ENCODE data around the gene HSD17B3.
"Not testable (repeated sequence)": the region's sequence is repeated elsewhere in the genome, so short reads cannot be mapped to it uniquely, and the experiment has no call there.

Gene HSD17B3

DNA sequence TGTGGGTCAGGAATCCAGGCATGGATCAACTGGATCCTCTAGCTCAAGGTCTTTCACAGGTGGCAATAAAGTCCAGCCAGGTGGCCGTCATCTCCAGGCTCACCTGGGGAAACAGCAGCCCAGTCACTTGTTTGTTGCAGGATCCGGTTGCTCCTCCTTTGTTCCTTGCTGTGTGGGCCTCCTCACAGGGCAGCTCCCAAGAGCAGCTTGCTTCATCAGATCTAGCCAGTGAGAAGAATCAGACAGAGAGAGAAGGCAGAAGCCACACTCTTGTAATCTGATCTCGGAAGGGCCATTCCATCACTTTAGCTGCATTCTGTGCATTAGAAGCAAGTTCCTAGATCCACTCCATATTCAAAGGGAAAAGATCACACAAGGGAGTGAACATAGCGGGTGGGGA is 3.2 kb upstream of the HSD17B3 start:
- no peak for DNase-seq

DNA sequence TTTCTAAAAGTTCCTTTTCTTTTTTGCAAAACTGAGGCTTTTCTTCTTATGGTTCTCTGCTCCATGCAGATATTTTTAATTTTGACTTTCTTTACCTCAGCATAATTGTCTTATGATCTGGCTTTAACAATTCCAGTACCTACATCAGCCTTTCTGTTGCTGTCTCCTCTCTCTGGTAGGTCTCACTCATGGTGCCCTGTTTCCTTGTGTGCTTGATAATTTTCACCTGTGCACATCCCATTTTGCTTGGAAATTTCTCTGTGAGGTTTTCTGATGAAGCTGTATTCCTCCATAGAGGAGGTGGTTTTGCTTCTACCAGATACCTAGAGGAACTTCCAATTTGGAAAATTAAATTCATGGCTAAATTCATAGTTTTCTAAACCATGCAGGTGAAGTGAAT is 2.3 kb upstream of the HSD17B3 start:
- no peak for DNase-seq

DNA sequence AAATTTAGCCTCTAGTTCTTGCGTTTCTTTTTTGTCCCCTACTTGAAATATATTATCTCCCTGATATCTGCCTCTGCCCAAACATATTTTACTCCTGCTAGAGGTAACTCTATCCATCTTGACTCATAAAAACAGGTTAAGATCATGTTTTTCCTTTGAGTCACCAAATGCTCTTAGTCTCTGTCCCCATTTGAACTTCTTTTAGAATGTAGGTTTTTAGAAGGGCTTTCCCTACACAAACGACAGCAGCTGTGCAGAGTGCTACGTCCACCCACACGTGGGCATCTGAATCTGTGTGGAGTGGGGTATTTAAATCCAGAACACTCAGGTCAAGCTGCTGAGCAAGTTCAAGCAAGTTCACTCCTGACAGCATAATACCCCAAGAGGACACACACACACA is 2.2 kb downstream of the HSD17B3 start:
- DNase-seq, result no peak

DNA sequence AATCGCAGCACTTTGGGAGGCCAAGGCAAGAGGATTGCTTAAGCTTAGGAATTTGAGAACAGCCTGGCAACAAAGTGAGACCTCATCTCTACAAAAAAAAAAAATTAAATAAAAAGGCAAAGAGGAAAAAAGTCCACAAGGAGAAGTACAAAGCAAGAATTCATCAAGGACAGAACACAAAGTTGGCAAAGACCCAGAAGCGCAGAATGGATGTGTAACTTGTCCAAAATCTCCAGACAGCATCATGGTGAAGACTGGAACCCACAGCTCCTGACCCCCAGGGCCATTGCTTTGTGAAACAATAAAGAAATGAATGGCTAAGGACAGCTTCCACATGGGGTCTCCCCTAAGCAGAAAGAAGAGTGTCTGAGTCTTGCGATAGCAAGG is 7.8 kb downstream of the HSD17B3 start:
- no peak for DNase-seq

DNA sequence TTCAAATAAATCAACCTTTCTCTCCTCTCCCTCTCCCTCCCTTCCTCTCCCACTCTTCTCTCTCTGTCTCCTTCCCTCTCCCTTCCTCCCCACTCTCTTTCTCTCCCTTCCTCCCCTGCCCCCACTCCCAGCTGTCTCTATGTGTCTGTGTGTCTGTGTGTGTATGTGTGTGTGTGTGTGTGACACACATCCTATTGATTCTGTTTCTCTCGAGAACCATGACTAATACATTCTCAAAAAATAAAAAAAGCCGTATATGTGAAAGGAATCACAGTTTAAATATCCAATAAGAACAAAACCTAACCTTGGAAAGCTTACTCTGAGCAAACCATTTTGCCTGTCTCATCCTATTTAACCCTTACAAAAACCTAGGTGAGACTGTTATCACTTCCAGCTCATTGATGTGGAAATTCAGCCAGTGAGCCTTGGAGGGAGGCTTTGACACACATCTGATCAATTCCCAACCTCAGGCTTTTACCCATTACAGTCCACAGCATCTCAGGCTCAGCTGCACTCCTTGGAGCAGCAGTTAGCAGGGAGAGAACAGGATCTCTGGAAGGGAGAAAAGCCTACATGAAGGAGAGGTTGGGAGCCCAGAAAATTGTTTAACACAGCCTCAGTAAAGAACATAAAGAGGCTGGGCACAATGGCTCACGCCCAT is 8.3 kb downstream of the HSD17B3 start:
- DNase-seq, result no peak

DNA sequence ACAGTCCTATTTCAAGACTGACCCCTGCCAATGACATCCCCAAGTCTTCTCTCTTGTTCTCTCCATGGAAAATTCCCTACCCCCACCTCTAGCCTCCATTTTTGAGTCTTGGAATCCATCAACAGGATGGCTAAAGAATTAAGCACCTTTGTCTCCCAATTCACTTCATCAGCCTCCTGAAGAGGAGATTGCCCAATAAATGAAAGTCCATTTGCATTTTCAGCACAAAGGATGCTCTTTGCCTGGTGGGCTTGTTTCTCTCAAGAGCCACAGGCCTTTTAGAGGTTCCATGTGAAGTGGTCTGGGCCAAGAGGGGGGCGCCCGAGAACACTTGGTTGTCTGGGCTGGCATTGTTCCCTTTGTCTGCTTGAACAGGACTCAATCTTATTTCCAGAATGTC is 12.6 kb downstream of the HSD17B3 start:
- DNase-seq, result no peak

DNA sequence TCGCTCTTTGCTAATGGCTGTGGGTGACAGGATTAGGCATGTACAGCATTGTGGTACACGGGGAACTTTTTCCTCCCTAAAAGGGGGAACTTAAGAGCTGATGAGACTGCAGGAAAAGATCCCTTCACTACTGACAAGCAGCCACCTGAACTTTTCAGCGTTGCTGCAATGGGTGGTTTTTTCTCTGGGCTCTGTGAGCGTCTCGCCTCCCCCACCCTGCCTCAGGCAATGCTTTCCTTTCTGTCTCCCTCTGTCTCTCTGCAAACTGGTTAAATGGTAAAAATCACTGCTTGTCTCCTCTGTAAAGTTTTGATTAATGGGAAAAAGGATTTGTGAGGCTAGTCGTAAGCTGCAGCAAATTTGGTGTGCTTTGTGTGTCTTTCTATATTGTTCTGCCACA is 20.3 kb downstream of the HSD17B3 start:
- DNase-seq, result no peak

DNA sequence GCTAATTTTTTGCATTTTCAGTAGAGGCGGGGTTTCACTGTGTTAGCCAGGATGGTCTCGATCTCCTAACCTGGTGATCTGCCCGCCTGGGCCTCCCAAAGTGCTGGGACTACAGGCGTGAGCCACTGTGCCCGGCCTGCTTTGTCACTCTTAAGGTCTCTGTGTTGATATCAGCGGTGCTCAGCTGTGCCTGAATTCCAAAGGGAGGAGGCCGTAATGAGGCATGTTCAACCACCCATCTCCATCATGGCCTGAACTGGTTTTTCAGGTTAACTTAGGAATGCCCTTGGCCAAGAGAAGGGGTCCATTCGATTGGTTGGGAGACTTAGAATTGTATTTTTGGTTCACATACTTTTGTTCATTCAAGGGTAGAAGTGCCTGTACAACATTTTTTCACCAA is 22.0 kb downstream of the HSD17B3 start:
- no peak for DNase-seq

DNA sequence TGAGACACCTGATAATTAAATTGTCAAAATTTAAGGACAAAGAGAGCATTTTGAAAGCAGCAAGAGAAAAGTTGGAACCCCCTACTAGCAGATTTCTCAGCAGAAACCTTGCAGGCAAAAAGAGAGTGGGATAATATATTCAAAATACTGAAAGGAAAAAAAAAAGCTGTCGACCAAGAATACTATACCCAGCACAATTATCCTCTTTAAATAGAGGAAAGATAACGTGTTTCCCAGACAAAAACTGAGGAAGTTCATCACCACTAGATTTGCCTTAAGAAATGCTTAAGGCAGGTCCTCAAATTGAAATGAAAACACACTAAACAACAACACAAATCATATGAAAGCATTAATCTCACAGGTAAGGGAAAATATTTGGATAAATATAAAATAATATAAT is 27.0 kb downstream of the HSD17B3 start:
- DNase-seq, result no peak

DNA sequence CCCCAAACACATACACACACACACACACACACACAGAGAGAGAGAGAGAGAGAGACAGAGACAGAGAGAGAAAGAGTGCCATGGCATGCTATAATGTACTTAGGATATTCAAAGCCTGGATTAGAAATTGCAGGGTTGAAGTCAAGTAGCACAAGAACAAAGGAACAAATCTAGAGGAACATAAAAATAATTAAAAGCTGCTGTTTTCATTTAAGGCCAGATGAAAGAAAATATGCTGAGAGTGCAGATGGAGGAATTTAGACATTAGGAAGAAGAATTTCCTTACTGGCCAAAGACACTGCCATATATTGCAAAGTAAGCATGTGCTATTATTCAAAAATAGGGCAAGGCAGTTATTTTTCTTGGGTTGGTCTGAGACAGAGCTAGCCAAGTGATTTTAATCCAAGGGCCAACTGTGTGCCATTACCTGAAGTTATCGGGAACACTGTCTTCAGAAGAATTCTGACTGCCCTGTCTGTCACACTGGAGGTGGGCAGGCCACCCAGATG is 31.7 kb downstream of the HSD17B3 start:
- no peak for DNase-seq

DNA sequence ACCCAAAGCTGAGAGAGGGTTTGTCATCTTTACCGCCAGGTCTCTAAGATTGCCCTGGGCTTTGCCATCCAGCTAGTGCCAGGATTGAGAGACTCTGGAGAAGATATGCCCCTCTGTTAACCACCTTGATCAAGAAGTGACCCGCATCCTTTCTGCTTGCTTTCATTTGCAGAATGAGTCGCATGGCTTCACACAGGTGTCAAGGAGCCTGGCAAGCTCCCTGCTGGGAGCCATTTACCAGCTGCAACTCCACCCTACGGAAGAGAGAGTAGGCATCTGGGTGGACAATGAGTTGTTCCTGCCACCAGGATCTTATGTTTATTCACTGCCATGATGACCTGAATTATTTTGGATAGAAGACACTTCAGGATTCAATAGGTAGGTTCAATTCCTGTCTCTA is 43.0 kb downstream of the HSD17B3 start:
- no peak for DNase-seq

DNA sequence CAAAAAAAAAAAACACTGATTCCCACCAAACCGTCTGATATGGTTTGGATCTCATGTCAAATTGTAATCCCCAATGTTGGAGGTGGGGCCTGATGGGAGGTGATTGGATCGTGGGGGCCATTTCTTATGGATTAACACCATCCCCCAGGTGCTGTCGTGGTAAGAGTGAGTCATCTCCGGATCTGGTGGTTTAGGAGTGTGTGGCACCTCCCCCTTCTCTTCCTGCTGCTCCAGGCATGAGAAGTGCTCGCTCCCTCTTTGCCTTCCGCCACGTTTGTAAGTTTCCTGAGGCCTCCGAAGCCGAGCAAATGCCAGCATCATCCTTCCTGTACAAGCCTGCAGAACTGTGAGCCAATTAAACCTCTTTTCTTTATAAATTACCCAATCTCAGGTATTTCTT is 45.2 kb downstream of the HSD17B3 start:
- DNase-seq, result no peak

DNA sequence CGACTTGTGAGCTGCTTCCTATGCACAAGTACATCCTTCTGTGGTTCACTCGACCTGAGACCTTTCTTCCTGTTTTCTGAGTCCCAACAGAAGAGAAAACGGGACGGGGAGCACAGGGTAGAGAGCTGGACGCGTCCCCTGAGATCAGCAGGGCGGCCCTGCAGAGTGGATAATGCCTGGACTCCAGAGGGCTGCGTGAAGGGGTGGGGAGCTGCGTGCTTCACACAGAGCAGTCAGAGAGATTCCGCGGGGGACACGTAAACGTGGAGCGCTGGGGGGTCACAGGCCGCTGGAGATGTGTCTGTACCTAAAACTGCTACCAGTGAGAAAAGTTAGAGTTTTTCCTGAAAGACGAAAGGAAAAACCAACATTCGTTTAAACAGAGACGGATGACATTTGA is 46.3 kb downstream of the HSD17B3 start:
- DNase-seq, result no peak

DNA sequence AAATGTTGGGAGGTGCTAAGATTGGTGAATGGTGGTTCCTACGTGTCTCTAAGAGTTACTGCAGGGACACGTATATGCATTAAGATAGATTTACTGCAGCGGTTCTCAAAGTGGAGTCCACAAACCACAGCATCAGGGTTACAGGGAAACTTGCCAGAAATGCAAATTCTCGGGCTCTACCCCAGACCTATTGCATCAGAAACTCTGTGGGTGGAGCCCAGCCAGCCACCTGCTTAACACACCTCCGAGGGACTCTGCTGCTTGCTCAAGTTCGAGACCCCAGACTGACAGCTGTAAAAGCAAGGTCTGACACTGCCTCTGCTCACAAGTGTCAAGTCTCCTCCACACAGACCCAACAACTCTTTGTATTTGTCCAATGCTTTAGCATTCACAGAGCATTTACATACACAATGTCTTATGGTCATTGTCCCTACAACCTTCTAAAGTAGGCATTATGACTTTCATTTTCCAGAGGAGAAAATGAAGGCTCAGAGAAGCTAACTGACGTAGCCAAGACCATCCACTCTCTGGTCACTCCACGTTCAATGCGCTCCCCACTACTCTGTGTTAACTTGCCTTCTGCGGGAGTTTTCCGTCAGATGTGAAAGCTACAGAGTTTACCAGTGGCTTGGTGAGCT is 48.8 kb downstream of the HSD17B3 start:
- DNase-seq, result no peak

DNA sequence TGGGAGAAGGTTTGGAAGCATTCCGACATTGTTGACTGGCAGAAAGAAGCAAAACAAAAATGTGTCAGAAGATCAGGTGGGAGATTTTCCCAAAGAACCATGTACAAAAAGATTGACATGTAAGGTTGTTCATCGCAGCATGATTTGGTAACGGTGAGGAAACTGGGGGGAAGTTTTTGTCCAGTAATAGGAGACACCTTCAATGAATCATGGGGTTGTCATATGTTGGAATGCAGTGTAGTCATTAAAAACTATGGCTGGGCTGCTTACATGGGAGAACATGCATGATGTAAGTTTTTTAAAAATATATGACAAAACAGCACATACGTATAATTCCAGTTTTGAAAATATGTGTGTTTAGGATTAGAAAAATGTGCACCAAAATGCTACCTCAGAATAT is 50.5 kb downstream of the HSD17B3 start:
- DNase-seq, result no peak

DNA sequence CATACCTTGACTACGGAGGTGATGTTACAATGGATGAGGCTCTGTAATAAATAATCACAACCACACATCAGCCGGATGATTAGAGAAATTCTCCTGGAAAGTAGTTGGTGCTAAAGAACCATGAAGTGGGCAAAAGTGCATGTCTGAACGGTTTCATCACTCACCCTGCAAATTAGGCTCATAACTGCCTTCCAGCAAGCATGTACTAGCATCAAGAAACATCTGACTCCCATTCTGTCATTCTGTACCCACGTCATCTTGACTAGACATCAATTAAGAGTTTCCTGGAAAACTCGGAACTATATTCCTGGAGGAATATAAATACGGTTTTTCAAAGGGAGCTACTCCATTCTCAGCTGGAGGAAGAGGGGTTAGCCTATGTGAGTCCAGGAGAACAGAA is 52.2 kb downstream of the HSD17B3 start:
- DNase-seq, result no peak

DNA sequence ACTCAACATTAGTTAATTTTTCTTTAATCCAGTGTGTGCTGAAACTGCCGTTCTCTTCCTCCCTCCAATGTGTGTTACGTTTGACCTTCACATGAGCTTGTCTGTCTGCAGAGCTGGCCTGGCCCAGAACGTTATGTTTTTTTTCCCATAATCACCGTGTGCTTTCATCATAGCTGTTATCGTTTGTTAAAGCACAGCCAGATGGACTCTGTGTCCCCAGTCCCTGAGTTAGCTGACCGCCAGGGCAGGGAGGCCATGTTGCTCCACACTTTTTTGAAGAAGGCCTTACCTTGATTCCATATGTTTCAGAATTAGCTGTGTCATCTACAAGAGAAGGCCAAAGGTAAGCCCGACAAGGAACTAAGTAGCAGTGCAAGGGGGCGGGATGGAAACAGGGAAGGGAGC is 55.7 kb downstream of the HSD17B3 start:
- DNase-seq, result no peak

DNA sequence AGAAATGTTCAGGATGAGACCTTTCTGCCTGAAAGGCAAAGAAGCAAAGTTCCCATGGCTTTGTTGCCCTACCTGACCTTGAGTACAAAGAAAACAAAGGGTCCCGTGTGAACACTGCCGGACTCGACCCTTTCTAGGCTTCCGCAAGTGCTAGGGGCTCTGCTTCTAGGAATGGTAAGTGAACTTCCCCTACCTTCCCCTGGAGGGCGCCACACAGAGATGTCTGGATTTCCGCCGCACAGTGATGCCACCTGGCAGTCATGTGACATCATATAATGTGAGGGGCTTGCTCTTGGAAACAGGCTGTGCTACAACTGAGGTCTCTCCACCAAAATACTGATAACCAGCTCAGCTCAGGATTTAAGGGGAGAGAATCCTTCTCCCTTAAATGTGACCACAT is 56.6 kb downstream of the HSD17B3 start:
- no peak for DNase-seq

DNA sequence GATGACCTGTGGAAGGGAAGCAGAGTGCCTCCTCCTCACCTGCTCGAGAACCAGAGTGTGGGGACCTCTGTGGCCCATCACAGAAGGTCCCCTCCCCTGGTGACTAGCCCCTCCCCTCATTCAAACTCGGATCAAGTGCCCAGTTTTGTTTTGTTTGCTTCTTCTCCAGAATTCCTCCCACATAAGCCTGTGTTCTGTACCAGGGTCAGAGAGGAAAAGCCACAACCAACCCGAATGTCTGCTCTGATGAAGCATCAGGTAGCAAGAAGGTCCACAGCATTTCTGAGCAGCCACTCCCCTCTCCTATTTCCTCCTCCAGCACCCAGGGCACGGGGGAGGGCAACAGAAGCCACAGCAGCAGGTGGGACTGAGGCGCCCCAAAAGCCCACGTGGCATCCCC is 58.2 kb downstream of the HSD17B3 start:
- no peak for DNase-seq

DNA sequence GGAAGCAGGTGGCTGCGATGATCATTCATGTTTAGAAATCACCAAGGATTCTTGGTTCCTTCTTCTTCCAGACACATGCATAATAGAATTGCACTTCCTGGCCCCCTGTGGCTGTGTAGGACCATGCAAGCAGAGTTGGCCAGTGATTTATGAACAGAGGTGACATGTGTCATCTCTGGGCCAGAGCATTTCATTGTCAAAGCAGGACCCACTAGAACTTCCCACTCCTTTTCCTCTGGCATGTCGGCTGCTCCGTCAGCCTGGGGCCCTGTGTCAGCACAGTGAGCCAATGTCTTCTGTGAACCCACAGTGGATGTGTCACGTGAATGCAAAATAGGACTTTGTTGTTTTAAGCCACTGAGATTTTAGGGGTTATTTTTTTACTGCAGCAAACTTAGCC is 59.2 kb downstream of the HSD17B3 start:
- DNase-seq, result no peak

DNA sequence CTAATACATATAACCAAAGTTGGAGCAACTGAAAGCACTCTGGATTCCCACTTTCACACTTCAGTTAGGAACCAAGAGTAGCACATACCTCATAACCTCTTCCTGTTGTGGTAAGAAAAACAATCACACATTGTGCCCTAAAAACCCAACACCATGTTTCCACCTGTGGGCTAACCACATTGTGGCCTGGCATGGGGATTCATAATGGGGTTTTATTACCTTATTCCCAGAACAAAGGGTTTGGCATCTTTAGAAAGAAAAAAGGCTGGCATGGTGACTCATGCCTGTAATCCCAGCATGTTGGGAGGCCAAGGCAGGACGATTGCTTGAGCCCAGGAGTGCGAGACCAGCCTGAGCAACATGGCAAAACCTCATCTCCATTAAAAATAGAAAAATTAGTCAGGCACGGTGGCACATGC is 60.6 kb downstream of the HSD17B3 start:
- no peak for DNase-seq

DNA sequence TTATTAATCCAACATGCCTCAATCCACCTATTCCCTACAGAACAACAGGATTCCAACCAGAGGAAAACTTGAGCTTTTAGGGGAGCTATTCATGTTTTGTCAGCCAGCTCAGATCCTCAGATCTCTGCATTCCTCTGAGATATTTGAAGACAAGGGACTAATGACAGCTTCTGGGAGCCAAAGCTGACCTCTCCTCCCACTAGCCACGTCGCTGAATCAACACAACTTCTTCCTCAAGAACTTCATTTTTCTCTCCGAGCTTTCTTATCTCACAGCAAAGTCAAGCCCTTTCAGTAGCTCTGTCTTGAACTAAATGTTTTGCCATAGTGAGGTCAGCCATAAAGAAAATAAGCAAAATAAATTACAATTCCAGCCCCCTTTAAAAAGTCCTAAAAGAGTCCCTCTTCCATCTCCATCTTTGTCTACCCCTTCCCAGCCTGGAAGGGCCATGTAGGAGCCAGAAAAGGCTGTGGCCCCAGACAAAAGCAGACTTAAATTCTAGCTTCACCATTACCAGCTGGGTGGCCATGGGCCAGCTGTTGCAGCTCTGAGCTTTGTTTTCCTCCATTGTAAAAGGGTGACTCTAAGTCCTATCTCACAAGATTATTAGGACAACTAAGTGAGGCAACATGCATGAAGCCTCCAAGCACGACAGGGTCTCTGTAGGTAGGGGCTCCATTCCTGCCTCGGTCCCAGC is 65.0 kb downstream of the HSD17B3 start:
- no peak for DNase-seq

DNA sequence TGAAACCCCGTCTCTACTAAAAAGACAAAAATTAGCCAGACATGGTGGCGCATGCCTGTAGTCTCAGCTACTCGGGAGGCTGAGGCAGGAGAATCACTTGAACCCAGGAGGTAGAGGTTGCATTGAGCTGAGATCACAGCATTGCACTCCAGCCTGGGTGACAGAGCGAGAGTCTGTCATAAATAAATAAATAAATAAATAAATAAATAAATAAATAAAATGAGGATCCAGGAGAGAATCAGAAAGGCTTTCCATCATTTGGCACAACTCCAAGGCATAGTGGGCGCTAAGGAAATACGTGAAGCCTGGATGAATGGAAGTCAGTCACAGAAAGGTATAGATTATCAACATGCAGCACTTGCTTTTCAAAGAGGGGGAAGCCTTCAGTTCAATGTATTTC is 65.6 kb downstream of the HSD17B3 start:
- DNase-seq, result not testable (repeated sequence)

DNA sequence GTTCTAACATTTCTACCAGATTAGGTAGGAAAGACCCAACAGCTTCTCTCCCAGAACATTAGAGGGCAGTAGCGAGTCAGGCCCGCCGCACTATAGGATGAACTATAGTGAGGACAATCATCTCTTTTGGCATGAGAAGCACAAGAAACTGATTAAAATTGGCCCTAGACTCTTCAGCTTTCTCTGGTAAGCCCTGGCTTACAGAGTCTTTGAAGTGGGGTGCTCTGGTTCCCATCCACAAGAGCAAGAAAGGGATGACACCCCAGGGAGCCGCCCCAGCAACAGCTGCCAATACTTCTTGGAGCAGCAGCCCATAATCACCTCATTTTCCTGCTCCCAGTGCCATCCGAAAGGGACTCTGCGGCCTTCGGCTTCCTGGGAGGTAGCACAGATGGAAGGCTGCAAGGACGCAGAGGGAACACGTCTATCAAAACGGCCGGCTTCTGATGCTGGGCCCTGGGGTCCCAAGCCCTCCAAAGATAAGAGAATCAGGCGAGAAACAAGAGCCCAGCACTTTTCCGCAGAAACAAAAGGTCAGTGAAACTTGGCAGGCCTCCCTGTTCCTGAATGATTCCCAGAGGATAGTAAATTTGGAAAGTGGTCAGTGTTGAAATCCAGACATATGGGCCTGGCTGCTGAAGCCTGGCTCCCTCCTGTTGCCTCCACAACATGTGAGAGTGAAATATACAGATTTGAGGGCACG is 69.3 kb downstream of the HSD17B3 start:
- peak in 1 of 2 experiments; percentile 29 for DNase-seq

Measured in stimulated activated CD4-positive, alpha-beta T cell treated with anti-CD3 and anti-CD28 coated beads, Interleukin-4, amount 100 ng/mL, for 4 hours (primary cell).